GM18870 (cell line): ENCODE results near the gene IQCF2.
"Not testable (repeated sequence)": the region's sequence is repeated elsewhere in the genome, so short reads cannot be mapped to it uniquely, and the experiment has no call there.

Experiments used
- ATAC-seq: cut with Tn5 transposase; IDR thresholded peaks from one replicate; pipeline ENCODE4 v1.9.1; 2021; ENCODE audit warnings: moderate library complexity; ENCODE audit not compliant: unreplicated experiment

The IQCF2 gene

DNA sequence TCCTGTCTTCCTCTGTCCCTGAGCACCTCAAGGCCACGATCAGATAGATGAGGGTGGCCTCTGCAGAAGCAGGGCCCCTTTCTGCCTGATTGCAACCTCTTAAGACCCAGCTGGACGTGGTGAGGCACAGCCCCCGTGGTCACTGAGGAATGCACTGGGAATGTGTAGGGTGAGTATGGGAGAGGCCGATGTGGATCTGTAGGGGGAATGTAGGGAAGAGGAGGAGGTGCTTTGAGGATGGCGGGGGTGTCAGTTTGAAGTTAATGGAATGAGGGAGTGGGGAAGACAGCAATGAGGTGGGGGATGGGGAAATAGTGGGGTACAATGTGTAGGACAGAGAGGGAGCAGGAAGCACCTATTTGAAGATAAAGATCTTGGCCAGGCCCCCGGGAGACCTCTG lies 14.8 kb downstream of the IQCF2 start:
- no peak for ATAC-seq

DNA sequence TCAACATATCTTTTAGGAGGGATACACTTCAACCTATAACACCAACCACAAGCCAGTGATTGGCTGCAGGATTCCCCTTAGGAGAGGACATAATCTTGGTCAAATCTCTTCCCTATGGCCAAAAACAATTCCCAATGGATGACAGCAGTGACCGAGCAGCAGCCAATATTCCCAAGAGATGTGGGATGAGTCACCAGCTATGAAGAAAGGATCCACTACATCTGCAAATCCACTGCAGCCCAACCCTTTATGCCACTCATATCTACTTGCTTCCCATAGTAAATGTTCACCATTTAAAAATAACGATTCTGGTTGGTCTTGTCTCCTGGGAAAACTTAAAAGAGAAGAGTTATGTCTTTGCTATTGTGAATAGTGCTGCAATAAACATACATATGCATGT lies 18.5 kb downstream of the IQCF2 start:
- no peak for ATAC-seq

DNA sequence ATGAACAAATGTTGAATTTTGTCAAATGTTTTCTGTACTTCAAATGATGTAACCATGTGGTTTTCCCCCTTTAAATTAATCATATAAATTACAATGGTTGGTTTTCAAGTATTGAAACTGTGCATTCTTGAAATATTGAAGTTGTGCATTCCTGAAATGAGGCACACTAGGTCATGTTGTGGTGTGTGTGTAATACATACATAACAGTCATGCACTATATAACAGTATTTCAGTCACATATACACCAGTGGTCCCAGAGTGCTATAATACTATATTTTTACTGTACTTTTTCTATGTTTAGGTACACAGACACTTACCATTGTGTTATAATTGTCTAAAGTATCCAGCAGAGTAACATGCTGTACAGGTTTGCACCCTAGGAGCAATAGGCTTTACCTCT lies 25.0 kb downstream of the IQCF2 start:
- ATAC-seq, result no peak

DNA sequence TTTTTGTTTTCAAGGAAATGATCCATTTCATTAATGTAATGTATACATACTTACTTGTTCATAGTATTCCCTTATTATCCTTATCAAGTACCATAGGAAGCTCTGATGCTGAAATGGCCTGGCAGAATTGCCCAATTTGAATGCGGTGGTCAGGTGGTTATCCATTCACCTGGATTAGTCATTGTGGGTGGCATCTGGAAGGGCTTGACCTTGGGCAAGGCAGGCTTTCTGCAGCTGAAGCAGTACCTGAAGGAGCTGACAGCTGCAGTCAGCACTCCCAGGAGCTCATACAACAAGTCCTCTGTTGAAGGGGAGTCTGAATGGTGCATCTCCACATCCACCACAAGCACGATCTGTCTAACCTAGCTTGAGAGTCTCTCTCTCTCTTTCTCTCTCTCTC lies 26.2 kb downstream of the IQCF2 start:
- no peak for ATAC-seq

DNA sequence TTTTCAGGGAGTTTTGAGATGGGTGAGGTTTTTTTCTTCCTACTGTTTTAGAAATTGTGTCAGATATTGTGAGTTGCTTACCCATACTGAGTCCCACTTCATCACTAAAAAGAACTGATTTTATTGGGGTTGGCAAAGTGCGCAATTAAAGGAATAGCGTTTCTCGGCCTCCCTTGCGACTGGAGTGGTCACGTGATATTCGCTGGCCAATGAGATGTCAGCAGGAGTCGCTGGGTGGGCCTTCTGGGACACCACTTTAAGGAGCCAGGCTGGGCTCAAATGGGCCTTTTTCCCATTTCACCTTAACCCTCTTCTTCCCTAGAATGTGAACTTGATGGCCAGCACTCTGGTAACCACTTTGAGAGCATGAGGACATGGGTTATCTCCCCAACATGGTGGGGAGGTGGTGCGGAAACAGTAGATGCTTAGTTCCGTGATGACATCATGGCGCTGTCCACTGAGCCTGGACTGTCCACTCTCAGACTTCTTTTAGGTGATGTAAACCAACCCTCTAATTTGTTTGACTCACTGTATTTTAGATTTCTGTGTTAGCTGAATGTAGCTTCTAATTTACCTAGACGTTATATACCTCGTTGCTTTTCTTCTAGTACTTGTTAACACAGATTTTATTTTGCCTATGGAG lies 27.2 kb downstream of the IQCF2 start:
- no peak for ATAC-seq

DNA sequence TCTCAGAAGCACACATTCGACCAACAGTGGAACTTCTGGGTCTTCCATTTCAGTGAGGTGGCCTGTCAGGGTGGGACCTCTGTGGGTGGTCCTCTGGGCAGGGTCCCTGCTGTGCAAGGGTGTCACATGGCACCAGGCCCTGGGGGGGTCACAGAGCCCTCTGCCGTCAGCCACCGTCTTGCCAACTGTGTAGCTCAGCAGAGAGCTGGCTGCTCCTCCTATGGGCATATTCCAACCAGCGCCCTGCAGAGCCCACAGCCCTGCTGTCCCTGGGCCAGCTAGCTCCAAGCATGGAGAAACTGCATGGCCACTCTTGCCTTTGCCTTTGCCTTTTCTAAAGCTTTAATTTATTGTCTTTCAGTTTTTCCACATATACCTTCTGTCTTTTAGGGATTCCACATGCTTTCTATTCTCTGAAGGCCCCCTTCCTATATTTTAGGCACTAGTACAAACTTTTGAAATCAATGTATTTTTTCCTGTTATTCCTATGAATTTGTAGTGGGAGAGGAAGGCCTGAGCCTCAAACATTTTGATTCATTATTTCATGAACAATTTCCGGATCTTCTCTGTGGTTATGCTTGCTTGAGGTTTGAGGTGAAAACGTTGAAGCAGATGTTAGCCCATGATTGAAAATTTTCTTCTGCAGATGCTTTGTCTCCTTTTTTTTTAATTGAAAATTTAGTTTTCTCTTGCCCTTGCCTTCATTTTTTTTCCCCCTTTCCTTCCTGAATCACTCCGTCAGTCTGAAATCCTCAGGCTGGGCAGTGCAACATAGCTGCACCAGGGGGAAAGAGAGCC lies 30.0 kb downstream of the IQCF2 start:
- ATAC-seq, result no peak

DNA sequence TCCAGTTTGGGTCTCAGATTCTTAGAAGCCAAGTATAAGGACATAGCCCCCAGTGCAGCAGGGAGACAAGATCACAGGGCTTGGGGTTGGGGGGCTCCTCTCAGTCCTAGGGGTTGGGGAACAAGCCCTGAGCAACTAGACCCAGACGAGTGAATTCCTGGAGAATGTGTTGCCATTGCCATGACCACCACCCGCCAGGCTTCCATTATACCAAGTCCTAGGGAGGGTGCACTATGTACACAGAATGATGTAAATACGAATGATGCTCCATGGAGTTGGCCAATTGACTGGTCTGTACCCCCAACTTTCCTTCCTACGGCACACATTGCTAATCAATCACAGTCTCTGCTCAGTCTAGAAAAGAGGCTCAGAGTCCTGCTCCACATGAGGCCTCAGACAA lies 33.0 kb downstream of the IQCF2 start:
- no peak for ATAC-seq

DNA sequence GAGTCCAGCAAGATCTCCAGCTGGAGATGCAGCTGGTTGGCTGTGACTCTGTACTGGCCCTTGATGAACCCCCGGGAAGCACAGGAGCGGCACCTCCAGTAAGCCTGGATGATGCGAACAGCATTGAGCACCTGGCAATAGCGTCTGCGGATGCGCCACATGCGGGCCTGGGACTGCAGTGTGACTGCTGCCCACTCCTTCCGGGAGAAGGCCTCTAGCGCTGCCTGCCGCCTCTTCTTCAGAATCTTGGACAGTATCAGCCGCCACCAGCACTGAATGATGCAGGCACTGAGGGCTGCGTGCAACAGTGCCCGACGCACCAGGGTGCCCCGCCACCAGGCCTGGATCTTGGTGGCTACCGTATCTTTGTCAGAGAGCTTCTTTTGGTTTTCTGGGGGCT lies 33.5 kb downstream of the IQCF2 start:
- ATAC-seq, result no peak

DNA sequence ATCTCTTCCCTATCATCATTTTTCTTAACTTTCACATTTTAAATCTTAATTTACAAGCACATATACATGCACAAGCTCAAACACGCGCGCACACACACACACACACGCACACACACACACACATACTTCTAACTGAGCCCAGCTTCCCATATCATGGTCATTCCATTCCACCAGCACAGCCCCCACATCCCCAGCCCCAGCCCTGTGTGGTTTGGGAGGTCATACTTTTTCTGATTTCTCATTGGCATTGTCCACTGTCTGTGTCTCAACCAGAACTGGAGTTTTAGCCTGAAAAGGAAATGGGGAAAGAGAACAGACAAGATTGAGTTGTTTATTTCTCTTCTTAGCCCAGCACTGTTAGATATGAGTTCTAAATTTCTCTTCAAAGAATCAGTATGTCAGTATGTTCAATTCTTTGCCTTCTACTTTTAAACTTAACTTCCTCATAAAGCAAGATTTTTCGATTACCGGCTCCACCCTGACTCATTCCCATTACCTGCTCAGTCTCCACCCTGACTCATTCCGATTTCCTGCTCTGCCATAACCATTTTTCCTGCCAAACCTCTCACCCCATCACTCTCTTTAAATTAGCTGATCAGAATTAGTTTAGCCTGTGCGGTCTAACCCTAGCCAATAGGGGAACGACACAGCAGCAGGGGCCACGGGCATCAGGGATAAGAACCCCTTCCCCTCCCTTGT lies 35.3 kb downstream of the IQCF2 start:
- no peak for ATAC-seq

DNA sequence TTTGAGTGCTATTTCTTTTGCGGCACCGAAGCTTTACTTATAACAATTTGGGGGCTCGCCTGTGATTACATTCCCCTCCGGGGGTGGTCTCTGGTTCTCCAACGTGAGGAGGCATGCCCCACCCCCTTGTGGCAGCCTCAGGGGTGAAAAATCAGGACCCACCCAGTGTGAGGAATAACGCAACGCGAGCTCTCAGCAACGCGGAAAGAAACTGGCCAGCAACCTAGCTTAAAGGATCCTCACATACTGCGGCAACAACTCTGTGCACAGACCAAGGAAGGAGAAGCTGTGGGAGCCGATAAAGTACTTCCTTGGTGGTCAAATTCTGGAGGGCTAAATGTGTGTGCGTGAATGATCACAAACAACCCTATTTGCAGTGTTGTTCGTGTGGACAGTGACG lies 36.0 kb downstream of the IQCF2 start:
- no peak for ATAC-seq

DNA sequence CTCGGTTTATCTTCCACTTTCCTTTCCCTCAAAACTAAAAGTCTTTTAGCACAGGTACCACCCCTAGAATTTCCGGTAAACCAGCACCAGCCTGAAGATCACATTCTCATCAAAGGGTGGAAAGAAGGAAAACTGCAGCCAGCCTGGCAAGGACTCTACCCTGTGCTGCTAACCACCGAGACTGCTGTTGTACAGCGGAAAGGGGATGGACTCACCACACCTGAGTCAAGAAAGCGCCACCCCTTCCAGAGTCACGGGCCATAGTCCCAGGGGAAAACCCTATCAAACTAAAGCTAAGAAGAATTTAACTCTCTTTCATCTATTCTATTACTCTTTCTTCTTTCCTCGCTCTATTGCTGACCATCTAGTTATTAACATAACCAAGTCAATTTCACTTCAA lies 38.6 kb downstream of the IQCF2 start:
- ATAC-seq, result not testable (repeated sequence)

DNA sequence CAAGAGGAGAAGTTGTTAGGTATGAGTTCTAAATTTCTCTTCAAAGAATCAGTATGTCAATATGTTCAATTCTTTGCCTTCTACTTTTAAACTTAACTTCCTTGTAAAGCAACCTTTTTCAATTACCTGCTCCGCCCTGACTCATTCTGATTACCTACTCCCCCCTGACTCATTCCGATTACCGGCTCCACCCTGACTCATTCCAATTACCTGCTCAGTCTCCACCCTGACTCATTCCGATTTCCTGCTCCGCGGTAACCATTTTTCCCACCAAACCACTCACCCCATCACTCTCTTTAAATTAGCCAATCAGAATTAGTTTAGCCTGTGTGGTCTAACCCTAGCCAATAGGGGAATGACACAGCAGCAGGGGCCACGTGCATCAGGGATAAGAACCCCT lies 40.9 kb downstream of the IQCF2 start:
- not testable (repeated sequence) for ATAC-seq

DNA sequence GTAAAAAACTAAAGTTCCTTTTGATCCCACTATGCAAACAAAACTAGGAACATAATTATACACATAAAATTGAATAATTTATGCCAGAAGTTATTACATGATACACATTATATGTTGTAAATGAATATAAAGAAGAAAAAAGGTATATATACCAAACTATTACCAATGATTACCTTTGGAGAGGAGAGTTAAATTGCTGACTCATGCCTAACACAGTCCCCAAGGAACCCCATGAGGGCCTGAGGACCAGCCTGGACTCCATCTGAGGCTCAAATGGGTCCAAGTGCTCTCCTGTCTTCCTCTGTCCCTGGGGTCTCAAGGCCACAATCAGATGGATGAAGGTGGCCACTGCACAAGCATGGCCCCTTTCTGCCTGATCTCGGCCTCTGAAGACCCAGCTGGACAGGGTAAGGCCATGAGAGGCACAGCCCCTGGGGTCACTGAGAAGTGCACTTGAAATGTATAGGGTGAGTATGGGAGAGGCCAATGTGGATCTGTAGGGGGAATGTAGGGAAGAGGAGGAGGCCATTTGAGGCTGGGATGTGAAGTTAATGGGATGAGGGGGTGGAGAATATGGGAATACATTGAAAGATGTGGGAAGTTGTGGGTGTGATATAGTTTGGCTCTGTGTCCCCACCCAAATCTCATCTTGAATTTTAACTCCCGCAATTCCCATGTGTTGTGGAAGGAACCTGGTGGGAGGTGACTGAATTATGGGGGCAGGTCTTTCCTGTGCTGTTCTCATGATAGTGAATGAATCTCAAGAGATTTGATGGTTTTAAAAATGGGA lies 42.8 kb downstream of the IQCF2 start:
- ATAC-seq, result no peak

DNA sequence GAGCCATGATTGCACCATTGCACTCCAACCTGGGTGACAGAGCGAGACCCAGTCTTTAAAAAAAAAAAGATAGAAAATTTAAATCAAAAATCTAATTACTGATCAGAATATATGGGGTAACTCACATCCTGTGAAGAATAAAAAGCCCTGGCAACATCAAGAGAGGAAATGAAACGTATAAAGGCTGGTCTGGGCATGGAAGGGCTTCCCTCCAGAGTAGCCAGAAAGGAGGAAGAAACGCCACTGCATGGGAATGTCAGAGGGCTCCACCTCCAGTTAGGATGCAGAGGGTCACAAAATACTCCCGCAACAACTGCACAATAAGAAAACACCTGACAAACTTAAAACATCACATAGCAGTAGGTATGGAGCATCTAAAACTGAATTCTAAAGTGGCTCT lies 46.6 kb downstream of the IQCF2 start:
- ATAC-seq, result no peak
